IgD-negative memory B cell (primary cell): ENCODE data around the gene DISP3. TPM values are rescaled to one million over a fixed set of nuclear protein-coding genes. Genes with fewer than 3 reads are reported as not detected.
A peak's percentile ranks its signal among the peaks of the same experiment; 100 is the strongest.

Source experiments
- H3K27ac Mint-ChIP-seq, 3 donors: one replicate each; pipeline ENCODE4 v1.8.0; 2020 to 2022; ENCODE audit warnings: mild to moderate bottlenecking in 3 of 3, mixed read lengths in 3 of 3, moderate library complexity in 1 of 3
- H3K27me3 Mint-ChIP-seq: one replicate; pipeline ENCODE4 v1.8.0; 2021; ENCODE audit warnings: mixed read lengths
- H3K36me3 Mint-ChIP-seq: one replicate; pipeline ENCODE4 v1.8.0; 2020; ENCODE audit warnings: mild to moderate bottlenecking, mixed read lengths
- H3K4me1 Mint-ChIP-seq, 3 donors: one replicate each; pipeline ENCODE4 v1.8.0; 2020 to 2022; ENCODE audit warnings: mixed read lengths in 3 of 3, mild to moderate bottlenecking in 1 of 3
- H3K4me3 Mint-ChIP-seq, 4 donors: one replicate each; pipeline ENCODE4 v1.8.0; 2020 to 2022; ENCODE audit warnings: mild to moderate bottlenecking in 4 of 4, mixed read lengths in 4 of 4, moderate library complexity in 3 of 4
- H3K9me3 Mint-ChIP-seq, 3 donors: one replicate each; pipeline ENCODE4 v1.8.0; 2020 to 2021; ENCODE audit warnings: mixed read lengths in 3 of 3, mild to moderate bottlenecking in 1 of 3
- polyA plus RNA-seq: library from polyadenylated mRNA; unstranded; fragments of 300-500 nt; fragmentation: Illumina TruSeq; gene quantifications from one replicate; pipeline ENCODE4 v1.2.3, GENCODE V29; 2021

DISP3 gene
- polyA plus RNA-seq, 1 donor from 2014 or later = not detected

- H3K27ac Mint-ChIP-seq = no peak overlapping the region
- H3K4me3 Mint-ChIP-seq = no peak overlapping the region
- H3K27me3 Mint-ChIP-seq = peaks cover 11% of the 10 kb centered on the region
- H3K36me3 Mint-ChIP-seq = no peaks in the 10 kb centered on the region
- H3K9me3 Mint-ChIP-seq = no peaks in the 10 kb centered on the region
- H3K4me1 Mint-ChIP-seq = no peaks in the 10 kb centered on the region
Observed at GRCh38 chr1:11541956-11542355, 63.0 kb downstream of the DISP3 start.

GRCh38 chr1:11543392-11543791 is 64.4 kb downstream of the DISP3 start:
- H3K27ac Mint-ChIP-seq = no peak overlapping the region
- H3K4me1 Mint-ChIP-seq = no peaks in the 10 kb centered on the region

GRCh38 chr1:11543796-11544195 is 64.8 kb downstream of the DISP3 start:
- H3K27ac Mint-ChIP-seq = no peak overlapping the region
- no peaks in the 10 kb centered on the region for H3K4me1 Mint-ChIP-seq
- H3K36me3 Mint-ChIP-seq = no peaks in the 10 kb centered on the region
- H3K9me3 Mint-ChIP-seq = no peaks in the 10 kb centered on the region
- H3K27me3 Mint-ChIP-seq = peaks cover 12% of the 10 kb centered on the region
- no peak overlapping the region for H3K4me3 Mint-ChIP-seq

More at GRCh38 chr1:11543392-11543791, 64.4 kb downstream of the DISP3 start:
- Mint-ChIP-seq H3K9me3 (no peaks in the 10 kb centered on the region), H3K27me3 (peaks cover 12% of the 10 kb centered on the region), H3K4me3 (no peak overlapping the region), H3K36me3 (no peaks in the 10 kb centered on the region)

GRCh38 chr1:11546456-11546855 is 67.5 kb downstream of the DISP3 start:
- H3K36me3 Mint-ChIP-seq = no peaks in the 10 kb centered on the region
- no peak overlapping the region for H3K4me3 Mint-ChIP-seq
- no peak overlapping the region for H3K27ac Mint-ChIP-seq
- peaks cover 17% of the 10 kb centered on the region for H3K27me3 Mint-ChIP-seq
- no peaks in the 10 kb centered on the region for H3K4me1 Mint-ChIP-seq
- peaks cover 0 to 6% (median 3%) of the 10 kb centered on the region in 3 donors for H3K9me3 Mint-ChIP-seq

- Mint-ChIP-seq H3K27ac (peak overlapping the region in 1 of 3 donors; percentile 68), H3K27me3 (peaks cover 25% of the 10 kb centered on the region), H3K4me1 (no peaks in the 10 kb centered on the region), H3K9me3 (peaks cover 0 to 6% (median 3%) of the 10 kb centered on the region in 3 donors), H3K4me3 (no peak overlapping the region), H3K36me3 (no peaks in the 10 kb centered on the region)
Observed at GRCh38 chr1:11550664-11551283, 71.8 kb downstream of the DISP3 start.

GRCh38 chr1:11558276-11558675 is 79.3 kb downstream of the DISP3 start:
- H3K27me3 Mint-ChIP-seq = peaks cover 39% of the 10 kb centered on the region
- no peak overlapping the region for H3K27ac Mint-ChIP-seq
- H3K9me3 Mint-ChIP-seq = no peaks in the 10 kb centered on the region
- H3K4me3 Mint-ChIP-seq = no peak overlapping the region
- no peaks in the 10 kb centered on the region for H3K36me3 Mint-ChIP-seq
- H3K4me1 Mint-ChIP-seq = peaks cover 0 to 2% (median 0%) of the 10 kb centered on the region in 3 donors

GRCh38 chr1:11558871-11559590 is 80.1 kb downstream of the DISP3 start:
- Mint-ChIP-seq H3K4me1 (peaks cover 5 to 8% (median 6%) of the 10 kb centered on the region in 3 donors), H3K27ac (no peak overlapping the region), H3K4me3 (no peak overlapping the region), H3K36me3 (no peaks in the 10 kb centered on the region), H3K27me3 (peaks cover 39% of the 10 kb centered on the region), H3K9me3 (no peaks in the 10 kb centered on the region)

GRCh38 chr1:11559591-11559970 is 80.6 kb downstream of the DISP3 start:
- Mint-ChIP-seq H3K27ac (no peak overlapping the region), H3K4me3 (no peak overlapping the region), H3K27me3 (peaks cover 34% of the 10 kb centered on the region), H3K9me3 (no peaks in the 10 kb centered on the region), H3K4me1 (peaks cover 5 to 8% (median 6%) of the 10 kb centered on the region in 3 donors), H3K36me3 (no peaks in the 10 kb centered on the region)

GRCh38 chr1:11560061-11560460 is 81.1 kb downstream of the DISP3 start:
- no peak overlapping the region for H3K4me3 Mint-ChIP-seq
- no peaks in the 10 kb centered on the region for H3K9me3 Mint-ChIP-seq
- H3K27me3 Mint-ChIP-seq = peaks cover 33% of the 10 kb centered on the region
- H3K27ac Mint-ChIP-seq = no peak overlapping the region
- peaks cover 5 to 8% (median 6%) of the 10 kb centered on the region in 3 donors for H3K4me1 Mint-ChIP-seq
- H3K36me3 Mint-ChIP-seq = no peaks in the 10 kb centered on the region

- H3K4me3 Mint-ChIP-seq = no peak overlapping the region
- no peaks in the 10 kb centered on the region for H3K9me3 Mint-ChIP-seq
- no peaks in the 10 kb centered on the region for H3K36me3 Mint-ChIP-seq
- no peak overlapping the region for H3K27ac Mint-ChIP-seq
- H3K27me3 Mint-ChIP-seq = peaks cover 24% of the 10 kb centered on the region
- peaks cover 5 to 8% (median 6%) of the 10 kb centered on the region in 3 donors for H3K4me1 Mint-ChIP-seq
Observed at GRCh38 chr1:11561740-11562139, 82.8 kb downstream of the DISP3 start.

- Mint-ChIP-seq H3K27ac (no peak overlapping the region), H3K4me3 (no peak overlapping the region), H3K36me3 (no peaks in the 10 kb centered on the region), H3K9me3 (no peaks in the 10 kb centered on the region), H3K4me1 (peaks cover 5 to 8% (median 6%) of the 10 kb centered on the region in 3 donors), H3K27me3 (peaks cover 20% of the 10 kb centered on the region)
Observed at GRCh38 chr1:11562664-11563063, 83.7 kb downstream of the DISP3 start.

GRCh38 chr1:11563560-11564069 is 84.7 kb downstream of the DISP3 start:
- H3K27me3 Mint-ChIP-seq = peaks cover 14% of the 10 kb centered on the region
- H3K4me3 Mint-ChIP-seq = peak overlapping the region in 2 of 4 donors; percentile 37 to 48
- H3K36me3 Mint-ChIP-seq = no peaks in the 10 kb centered on the region
- H3K9me3 Mint-ChIP-seq = no peaks in the 10 kb centered on the region
- H3K27ac Mint-ChIP-seq = no peak overlapping the region
- peaks cover 5 to 8% (median 6%) of the 10 kb centered on the region in 3 donors for H3K4me1 Mint-ChIP-seq

GRCh38 chr1:11564237-11564636 is 85.3 kb downstream of the DISP3 start:
- peaks cover 5 to 8% (median 6%) of the 10 kb centered on the region in 3 donors for H3K4me1 Mint-ChIP-seq
- no peaks in the 10 kb centered on the region for H3K36me3 Mint-ChIP-seq
- no peak overlapping the region for H3K27ac Mint-ChIP-seq
- no peak overlapping the region for H3K4me3 Mint-ChIP-seq
- peaks cover 13% of the 10 kb centered on the region for H3K27me3 Mint-ChIP-seq
- no peaks in the 10 kb centered on the region for H3K9me3 Mint-ChIP-seq

GRCh38 chr1:11566042-11566850 is 87.3 kb downstream of the DISP3 start:
- Mint-ChIP-seq H3K27me3 (peaks cover 17% of the 10 kb centered on the region), H3K4me3 (no peak overlapping the region), H3K4me1 (peaks cover 5 to 8% (median 6%) of the 10 kb centered on the region in 3 donors), H3K9me3 (no peaks in the 10 kb centered on the region), H3K27ac (no peak overlapping the region), H3K36me3 (no peaks in the 10 kb centered on the region)
